Measurements from ENCODE around the gene RALBP1.

Gene RALBP1

GRCh38 chr18:9578306-9578705 lies 103.0 kb downstream of the RALBP1 start:
- in situ Hi-C loops (cut with MboI; ENCODE audit: low sequenced_read_pairs) = loop anchor here (25.0 kb wide), 1 partner anchor 359 kb away; no protein-coding TSS in a partner anchor

GRCh38 chr18:9581667-9582066 lies 106.4 kb downstream of the RALBP1 start:
- in situ Hi-C loops (cut with MboI; ENCODE audit: low sequenced_read_pairs) = loop anchor here (25.0 kb wide), 1 partner anchor 356 kb away; no protein-coding TSS in a partner anchor

DNA sequence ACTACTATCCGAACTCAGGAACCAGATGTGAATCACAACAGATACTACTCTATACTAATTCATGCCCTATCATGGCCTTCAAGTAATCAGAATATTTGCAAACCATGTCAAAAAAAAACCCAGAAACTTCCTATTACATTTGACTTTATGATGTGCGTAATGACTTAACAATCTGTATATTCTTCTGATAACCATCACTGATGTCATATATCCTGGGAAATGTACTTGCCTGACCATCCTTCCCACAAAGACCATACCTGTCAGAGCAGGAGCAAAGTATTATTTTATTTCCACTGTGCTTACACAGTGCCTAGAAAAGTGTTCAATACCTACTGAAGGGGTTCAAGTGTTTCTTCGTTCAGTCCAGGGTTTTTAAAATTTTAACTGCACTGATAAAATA lies 111.5 kb downstream of the RALBP1 start:
- in situ Hi-C loops (cut with MboI; ENCODE audit: low sequenced_read_pairs) = loop anchor here (25.0 kb wide), 1 partner anchor 350 kb away; no protein-coding TSS in a partner anchor

Data from HL-60/S4 treated with phorbol 12-myristate 13-acetate at 8.2 ng/mL for 4 days and 3 days (cell line).